DND-41 (cell line): Measurements from ENCODE around the gene KIAA0586.

Experiments
- ATAC-seq: fragments of 200-7000 bp; cut with Tn5 transposase; 3 replicates; pipeline ENCODE4 v1.9.1; 2021; ENCODE audit warnings: low read depth; ENCODE audit not compliant: insufficient read depth
- DNase-seq: peaks from one replicate; pipeline ENCODE4 v3.0.0-alpha.2; 2020
- H2AFZ ChIP-seq: 2 replicates; pipeline ENCODE4 v1.6.0; 2012; ENCODE audit warnings: low read depth, low read length
- H3K27ac ChIP-seq: 2 replicates; pipeline ENCODE4 v1.5.1; 2012; ENCODE audit warnings: low read length, inconsistent platforms
- H3K27me3 ChIP-seq: fragments of 200-600 bp; sonication (generic); 2 replicates; pipeline ENCODE4 v1.6.0; 2012; ENCODE audit warnings: low read length, mild to moderate bottlenecking, inconsistent platforms; ENCODE audit not compliant: insufficient read depth, poor library complexity
- H3K36me3 ChIP-seq: 2 replicates; pipeline ENCODE4 v1.5.1; 2012; ENCODE audit warnings: low read length, inconsistent platforms; ENCODE audit not compliant: insufficient read depth
- H3K4me1 ChIP-seq: 2 replicates; pipeline ENCODE4 v1.5.1; 2012; ENCODE audit warnings: mild to moderate bottlenecking, low read length; ENCODE audit not compliant: insufficient read depth
- H3K4me2 ChIP-seq: 2 replicates; pipeline ENCODE4 v1.6.0; 2012; ENCODE audit warnings: mild to moderate bottlenecking, moderate library complexity, low read length, inconsistent platforms; ENCODE audit not compliant: insufficient read depth
- H3K4me3 ChIP-seq, 2 experiments: fragments of 200-600 bp in 1 of 2; shearing (Covaris generic) in 1 of 2; 2 replicates each; pipeline ENCODE4 v1.5.1; 2012 to 2016; ENCODE audit warnings: inconsistent platforms in 2 of 2, low read length in 2 of 2, mild to moderate bottlenecking in 2 of 2, low read depth in 1 of 2, moderate library complexity in 1 of 2
- H3K79me2 ChIP-seq: 2 replicates; pipeline ENCODE4 v1.6.0; 2012; ENCODE audit warnings: low read length, inconsistent platforms; ENCODE audit not compliant: insufficient read depth
- H3K9ac ChIP-seq: 2 replicates; pipeline ENCODE4 v1.6.0; 2012; ENCODE audit warnings: low read depth, mild to moderate bottlenecking, inconsistent platforms, low read length, moderate library complexity
- H3K9me3 ChIP-seq: 2 replicates; pipeline ENCODE4 v1.5.1; 2012; ENCODE audit warnings: low read length, moderate library complexity, mild to moderate bottlenecking, inconsistent platforms; ENCODE audit not compliant: insufficient read depth, severe bottlenecking
- H4K20me1 ChIP-seq: 2 replicates; pipeline ENCODE4 v1.6.0; 2012; ENCODE audit warnings: low read length; ENCODE audit not compliant: insufficient read depth
- EZH2 ChIP-seq: IDR thresholded peaks from 3 replicates; pipeline ENCODE4 v1.6.1; 2012; ENCODE audit warnings: borderline replicate concordance, low read depth, mild to moderate bottlenecking, moderate library complexity, low read length, inconsistent platforms; ENCODE audit not compliant: severe bottlenecking
- TF ChIP-seq, protein P1 (sequence below): IDR thresholded peaks from 2 replicates; pipeline ENCODE4 v1.5.1; 2012; ENCODE audit warnings: borderline replicate concordance, low read length, moderate library complexity, mild to moderate bottlenecking; ENCODE audit not compliant: poor library complexity, severe bottlenecking; ENCODE audit errors: extremely low read depth

Gene KIAA0586

DNA sequence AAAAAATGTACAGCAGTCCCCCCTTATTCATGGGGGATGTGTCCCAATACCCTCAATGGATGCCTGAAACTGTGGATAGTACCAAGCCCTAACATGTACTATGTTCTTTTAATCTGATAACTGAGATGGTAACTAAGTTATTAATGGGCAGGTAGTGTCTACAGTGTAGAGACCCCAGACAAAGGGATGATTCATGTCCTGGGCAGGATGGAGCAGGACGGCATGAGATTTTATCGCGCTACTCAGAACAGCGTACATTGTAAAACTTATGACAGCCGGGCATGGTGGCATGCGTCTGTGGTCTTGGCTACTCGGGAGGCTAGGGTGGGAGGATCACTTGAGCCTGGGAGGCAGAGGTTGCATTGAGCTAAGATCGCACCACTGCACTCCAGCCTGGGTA is 37.1 kb downstream of the KIAA0586 start:
- no peak for TF ChIP-seq EZH2
- TF ChIP-seq, protein P1, sequence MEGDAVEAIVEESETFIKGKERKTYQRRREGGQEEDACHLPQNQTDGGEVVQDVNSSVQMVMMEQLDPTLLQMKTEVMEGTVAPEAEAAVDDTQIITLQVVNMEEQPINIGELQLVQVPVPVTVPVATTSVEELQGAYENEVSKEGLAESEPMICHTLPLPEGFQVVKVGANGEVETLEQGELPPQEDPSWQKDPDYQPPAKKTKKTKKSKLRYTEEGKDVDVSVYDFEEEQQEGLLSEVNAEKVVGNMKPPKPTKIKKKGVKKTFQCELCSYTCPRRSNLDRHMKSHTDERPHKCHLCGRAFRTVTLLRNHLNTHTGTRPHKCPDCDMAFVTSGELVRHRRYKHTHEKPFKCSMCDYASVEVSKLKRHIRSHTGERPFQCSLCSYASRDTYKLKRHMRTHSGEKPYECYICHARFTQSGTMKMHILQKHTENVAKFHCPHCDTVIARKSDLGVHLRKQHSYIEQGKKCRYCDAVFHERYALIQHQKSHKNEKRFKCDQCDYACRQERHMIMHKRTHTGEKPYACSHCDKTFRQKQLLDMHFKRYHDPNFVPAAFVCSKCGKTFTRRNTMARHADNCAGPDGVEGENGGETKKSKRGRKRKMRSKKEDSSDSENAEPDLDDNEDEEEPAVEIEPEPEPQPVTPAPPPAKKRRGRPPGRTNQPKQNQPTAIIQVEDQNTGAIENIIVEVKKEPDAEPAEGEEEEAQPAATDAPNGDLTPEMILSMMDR: no peak
- Histone ChIP-seq H3K4me1 (no peaks in the 10 kb centered on the region), H3K27ac (no peak overlapping the region)

DNA sequence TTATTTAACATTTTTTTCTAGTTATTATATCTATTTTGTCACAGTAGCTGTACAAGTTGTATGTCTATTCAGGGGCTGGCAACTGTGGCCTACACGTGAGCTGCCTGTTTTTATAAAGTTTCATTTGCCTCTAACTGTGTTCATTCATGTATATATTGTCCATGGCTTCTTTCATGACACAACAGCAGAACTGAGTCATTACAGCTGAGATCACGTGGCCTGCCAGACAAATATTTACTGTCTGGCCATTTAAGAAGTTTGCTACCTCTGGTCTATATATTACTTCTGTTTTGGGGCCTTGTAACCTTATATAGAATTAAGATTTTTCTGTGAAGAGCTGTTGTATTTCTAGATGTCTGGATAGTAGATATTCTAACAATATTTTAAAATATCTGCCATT is 37.9 kb downstream of the KIAA0586 start:
- no peak overlapping the region for H2AFZ ChIP-seq
- no peaks in the 10 kb centered on the region for H4K20me1 ChIP-seq
- no peak for TF ChIP-seq EZH2
- TF ChIP-seq, protein P1: no peak
- peaks cover 70% of the 10 kb centered on the region for H3K36me3 ChIP-seq
- ATAC-seq: no peak
- no peak overlapping the region for H3K27ac ChIP-seq
- no peaks in the 10 kb centered on the region for H3K4me1 ChIP-seq
- H3K4me3 ChIP-seq: no peak overlapping the region
- H3K79me2 ChIP-seq: no peaks in the 10 kb centered on the region
- no peaks in the 10 kb centered on the region for H3K9me3 ChIP-seq
- H3K27me3 ChIP-seq: no peaks in the 10 kb centered on the region
- DNase-seq: no peak
- no peak overlapping the region for H3K4me2 ChIP-seq
- no peak overlapping the region for H3K9ac ChIP-seq

More for the DNA sequence above, 37.1 kb downstream of the KIAA0586 start:
- Histone ChIP-seq H3K4me3 (no peak overlapping the region), H3K79me2 (no peaks in the 10 kb centered on the region), H2AFZ (no peak overlapping the region), H3K9me3 (no peaks in the 10 kb centered on the region), H3K36me3 (peaks cover 71% of the 10 kb centered on the region), H4K20me1 (no peaks in the 10 kb centered on the region), H3K9ac (no peak overlapping the region), H3K27me3 (no peaks in the 10 kb centered on the region), H3K4me2 (no peak overlapping the region)
- no peak for ATAC-seq
- no peak for DNase-seq

DNA sequence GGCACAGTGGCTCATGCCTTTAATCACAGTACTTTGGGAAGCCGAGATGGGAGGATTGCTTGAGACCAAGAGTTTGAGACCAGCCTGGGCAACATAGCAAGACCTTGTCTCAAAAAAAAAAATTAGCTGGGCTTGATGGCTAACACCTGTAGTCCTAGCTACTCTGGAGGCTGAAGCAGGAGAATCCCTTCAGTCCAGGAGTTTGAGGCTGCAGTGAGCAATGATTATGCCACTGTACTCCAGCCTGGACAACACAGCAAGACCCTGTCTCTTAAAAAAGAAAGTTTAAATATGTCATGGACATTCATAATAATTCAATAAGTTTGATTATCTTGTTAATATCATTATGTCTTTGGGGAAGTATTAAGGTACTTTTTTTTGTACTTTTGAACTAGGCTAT is 38.9 kb downstream of the KIAA0586 start:
- Histone ChIP-seq H3K4me2 (no peak overlapping the region), H3K79me2 (no peaks in the 10 kb centered on the region), H4K20me1 (no peaks in the 10 kb centered on the region), H3K27ac (no peak overlapping the region), H3K36me3 (peaks cover 68% of the 10 kb centered on the region), H2AFZ (no peak overlapping the region), H3K27me3 (no peaks in the 10 kb centered on the region), H3K9ac (no peak overlapping the region), H3K4me1 (no peaks in the 10 kb centered on the region), H3K4me3 (no peak overlapping the region), H3K9me3 (no peaks in the 10 kb centered on the region)
- TF ChIP-seq, protein P1: no peak
- no peak for TF ChIP-seq EZH2
- ATAC-seq: no peak
- no peak for DNase-seq

DNA sequence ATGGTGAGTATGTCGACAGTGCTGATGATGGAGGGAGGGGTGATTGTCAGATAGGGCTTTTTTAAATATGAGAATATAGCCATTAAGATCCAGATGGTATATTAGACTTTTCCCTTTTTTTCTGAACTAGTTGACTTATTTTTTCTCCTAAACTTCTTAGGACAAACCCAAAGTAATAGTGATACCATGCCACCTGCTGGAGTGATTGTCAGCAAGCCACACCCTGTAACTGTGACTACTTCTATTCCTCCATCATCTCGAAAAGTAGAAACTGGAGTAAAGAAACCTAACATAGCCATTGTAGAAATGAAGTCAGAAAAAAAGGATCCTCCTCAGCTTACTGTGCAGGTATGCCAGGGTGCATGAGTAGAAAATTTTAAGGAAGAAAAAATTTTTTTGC is 40.1 kb downstream of the KIAA0586 start:
- Histone ChIP-seq H3K9me3 (no peaks in the 10 kb centered on the region), H3K79me2 (no peaks in the 10 kb centered on the region), H3K27me3 (no peaks in the 10 kb centered on the region), H2AFZ (no peak overlapping the region), H3K4me2 (no peak overlapping the region), H3K27ac (no peak overlapping the region), H4K20me1 (no peaks in the 10 kb centered on the region), H3K9ac (no peak overlapping the region), H3K36me3 (peaks cover 60% of the 10 kb centered on the region), H3K4me3 (no peak overlapping the region), H3K4me1 (no peaks in the 10 kb centered on the region)
- TF ChIP-seq EZH2: no peak
- TF ChIP-seq, protein P1: no peak
- no peak for DNase-seq
- no peak for ATAC-seq
